Fibroblast of skin of right quadriceps (primary cell): ENCODE data around the gene PIGA.

ENCODE experiments used
- DNase-seq: peaks from one replicate; pipeline ENCODE4 v3.0.0-alpha.2; 2013

The PIGA gene

GRCh38 chrX:15335135-15336022 is at the start of gene PIGA:
PIGA (minus strand) TSS chrX:15335523; CDS start chrX:15331930, 3,593 bp downstream.
- DNase-seq: peak; percentile 96

GRCh38 chrX:15384304-15384703 is 49.0 kb upstream of the PIGA start, which contains the start of gene VEGFD:
VEGFD (minus strand) TSS chrX:15384413; CDS start chrX:15383946, 467 bp downstream.
- DNase-seq: peak; percentile 36

- DNase-seq: no peak
Measured at GRCh38 chrX:15382813-15383212, 47.5 kb upstream of the PIGA start.

GRCh38 chrX:15376956-15377355 is 41.6 kb upstream of the PIGA start:
- DNase-seq: peak; percentile 22

GRCh38 chrX:15373976-15374375 is 38.7 kb upstream of the PIGA start:
- DNase-seq: peak; percentile 10

GRCh38 chrX:15366506-15367352 is 31.4 kb upstream of the PIGA start:
- no peak for DNase-seq

- DNase-seq: no peak
Measured at GRCh38 chrX:15359701-15360100, 24.4 kb upstream of the PIGA start.

GRCh38 chrX:15358533-15358932 is 23.2 kb upstream of the PIGA start:
- DNase-seq: no peak

GRCh38 chrX:15356444-15356843 is 21.1 kb upstream of the PIGA start:
- DNase-seq: no peak

- DNase-seq: no peak
Measured at GRCh38 chrX:15350329-15350996, 15.1 kb upstream of the PIGA start.

- peak; percentile 49 for DNase-seq
Measured at GRCh38 chrX:15349046-15349445, 13.7 kb upstream of the PIGA start.

- DNase-seq: no peak
Measured at GRCh38 chrX:15345976-15346375, 10.7 kb upstream of the PIGA start.

GRCh38 chrX:15344106-15344505 is 8.8 kb upstream of the PIGA start:
- DNase-seq: no peak

- DNase-seq: peak; percentile 46
Measured at GRCh38 chrX:15343075-15343476, 7.8 kb upstream of the PIGA start.

GRCh38 chrX:15340867-15341266 is 5.5 kb upstream of the PIGA start:
- no peak for DNase-seq

GRCh38 chrX:15336023-15336413 is 695 bp upstream of the PIGA start:
- DNase-seq: peak; percentile 46

- DNase-seq: no peak
Measured at GRCh38 chrX:15334561-15334960, 762 bp downstream of the PIGA start.

- no peak for DNase-seq
Measured at GRCh38 chrX:15328821-15329220, 6.5 kb downstream of the PIGA start.

- no peak for DNase-seq
Measured at GRCh38 chrX:15328131-15328530, 7.2 kb downstream of the PIGA start.

GRCh38 chrX:15322472-15322871 is 12.9 kb downstream of the PIGA start:
- no peak for DNase-seq

GRCh38 chrX:15322072-15322471 is 13.3 kb downstream of the PIGA start:
- DNase-seq: no peak

- no peak for DNase-seq
Measured at GRCh38 chrX:15321447-15321846, 13.9 kb downstream of the PIGA start.

- DNase-seq: no peak
Measured at GRCh38 chrX:15320297-15320696, 15.0 kb downstream of the PIGA start.
